ENCODE results near the gene ATAD3A. TPM values are rescaled to one million over a fixed set of nuclear protein-coding genes. Genes with fewer than 3 reads are reported as not detected.
"Not testable (repeated sequence)": the region's sequence is repeated elsewhere in the genome, so short reads cannot be mapped to it uniquely, and the experiment has no call there.

Gene ATAD3A
- total RNA-seq, result 18.3 TPM
- long read RNA-seq, transcript ATAD3A-203 (16 exons, 2,492 nt), result major isoform, 106 of 130 reads
- long read RNA-seq, partial matches to known transcripts, result 12 of 130 reads
- long read RNA-seq, other reads (novel, unspliced or antisense), result 12 of 130 reads

GRCh38 chr1:1511533-1512285, at the start of gene ATAD3A:
Gene ATAD3A, plus strand, starts transcription at chr1:1512162. Its CDS starts 107 bp downstream, at chr1:1512269.
- DNase-seq, result peak; percentile 100
- peak; percentile 97 for ATAC-seq
- intact Hi-C loops (cut with micrococcal nuclease), result no loop called here

DNA sequence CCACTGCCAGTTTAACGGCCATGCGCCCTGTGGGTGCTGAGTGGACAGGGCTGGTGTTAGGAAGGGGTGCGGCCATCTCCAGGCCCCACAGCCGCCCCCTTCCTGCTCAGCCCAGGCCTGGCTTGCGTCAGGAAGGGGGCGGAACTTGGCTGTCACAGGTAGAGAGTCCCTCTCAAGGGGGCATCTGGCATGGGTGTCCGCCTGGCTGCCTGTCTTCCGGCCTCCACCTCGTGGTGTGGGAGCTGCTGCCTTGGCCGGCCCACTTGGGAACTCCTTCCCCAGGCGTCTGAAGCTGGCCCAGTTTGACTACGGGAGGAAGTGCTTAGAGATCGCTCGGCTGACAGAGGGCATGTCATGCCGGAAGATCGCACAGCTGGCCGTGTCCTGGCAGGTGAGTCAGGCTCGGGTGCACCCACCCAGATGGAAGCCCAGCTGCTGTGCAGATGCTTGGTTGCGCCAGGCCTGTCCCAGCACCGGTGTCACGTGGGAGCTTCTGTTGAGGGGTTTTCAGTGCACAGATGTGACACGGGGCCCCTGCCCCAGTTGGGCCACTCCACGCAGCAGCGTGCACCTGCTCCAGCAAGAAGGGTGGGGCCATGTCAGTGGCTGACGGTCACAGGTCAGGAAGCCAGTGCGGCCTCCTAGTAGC, 49.5 kb upstream of the ATAD3A start:
- DNase-seq, result peak; percentile 52

GRCh38 chr1:1463312-1463711, 48.6 kb upstream of the ATAD3A start:
- DNase-seq, result no peak
- intact Hi-C loops (cut with micrococcal nuclease), result no loop called here
- ATAC-seq, result no peak

More for the DNA sequence above, 49.5 kb upstream of the ATAD3A start:
- ATAC-seq, result peak; percentile 76
- intact Hi-C loops (cut with micrococcal nuclease), result no loop called here

DNA sequence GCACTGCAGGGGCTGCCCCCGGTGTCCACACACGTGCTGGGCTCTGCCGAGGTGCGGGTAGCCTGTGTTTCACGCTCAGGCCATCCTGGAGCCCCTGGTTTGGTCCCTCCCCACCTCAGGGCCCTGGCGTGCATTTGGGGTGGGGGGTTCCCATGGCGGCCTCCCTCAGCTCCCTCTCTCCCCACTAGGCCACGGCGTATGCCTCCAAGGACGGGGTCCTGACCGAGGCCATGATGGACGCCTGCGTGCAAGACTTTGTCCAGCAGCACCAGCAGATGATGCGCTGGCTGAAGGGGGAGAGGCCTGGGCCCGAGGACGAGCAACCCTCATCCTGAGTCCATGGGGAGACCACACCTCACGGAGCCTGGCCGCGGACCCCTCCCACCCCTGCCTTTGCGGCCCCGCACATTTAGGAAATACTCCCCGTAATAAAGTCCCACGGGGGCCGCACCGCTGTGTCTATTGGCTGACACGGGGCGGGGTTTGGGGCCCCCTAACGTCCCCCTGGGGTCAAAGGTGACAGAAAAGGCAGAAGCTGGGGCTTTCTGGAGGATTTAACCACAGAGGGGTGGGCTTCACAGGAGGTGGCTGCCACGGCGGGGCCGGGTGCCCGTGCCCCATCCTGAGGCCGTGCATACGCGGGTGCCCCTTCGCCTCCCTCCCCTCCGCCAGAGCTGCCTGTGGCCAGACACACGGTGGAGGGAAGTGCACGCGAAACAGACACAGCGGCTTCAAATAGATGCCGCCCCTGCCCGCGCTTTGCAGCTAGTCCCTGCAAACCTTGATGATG, 43.6 kb upstream of the ATAD3A start:
- ATAC-seq; intact Hi-C loops (cut with micrococcal nuclease); DNase-seq: not testable (repeated sequence)

DNA sequence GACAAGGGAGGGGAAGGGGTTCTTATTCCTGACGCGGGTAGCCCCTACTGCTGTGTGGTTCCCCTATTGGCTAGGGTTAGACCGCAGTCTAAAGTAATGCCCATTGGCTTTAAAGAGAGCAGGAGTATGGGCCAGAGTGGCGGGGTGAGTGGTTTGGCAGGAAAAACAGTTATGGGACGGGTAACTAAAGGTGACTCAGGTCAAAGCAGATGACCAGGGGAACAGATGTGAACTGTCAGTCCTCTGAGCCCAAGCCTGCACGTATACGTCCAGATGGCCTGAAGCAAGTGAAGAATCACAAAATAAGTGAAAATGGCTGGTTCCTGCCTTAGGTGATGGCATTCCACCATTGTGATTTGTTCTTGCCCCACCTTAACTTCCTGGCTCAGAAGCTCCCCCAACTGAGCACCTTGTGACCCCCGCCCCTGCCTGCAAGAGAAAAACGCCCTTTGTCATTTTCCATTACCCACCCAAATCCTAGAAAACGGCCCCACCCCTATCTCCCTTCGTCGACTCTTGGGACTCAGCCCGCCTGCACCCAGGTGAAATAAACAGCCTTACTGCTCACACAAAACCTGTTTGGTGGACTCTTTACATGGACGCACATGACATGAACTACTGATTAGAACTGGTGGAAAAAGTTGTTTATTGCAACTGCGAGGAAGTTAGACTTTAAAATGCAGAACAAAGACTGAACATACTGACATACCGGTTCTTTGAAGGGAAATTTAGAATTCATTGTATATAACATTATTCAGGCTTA, 41.2 kb upstream of the ATAD3A start:
- intact Hi-C loops (cut with micrococcal nuclease), result no loop called here
- ATAC-seq (peak; percentile 7), DNase-seq (no peak)

DNA sequence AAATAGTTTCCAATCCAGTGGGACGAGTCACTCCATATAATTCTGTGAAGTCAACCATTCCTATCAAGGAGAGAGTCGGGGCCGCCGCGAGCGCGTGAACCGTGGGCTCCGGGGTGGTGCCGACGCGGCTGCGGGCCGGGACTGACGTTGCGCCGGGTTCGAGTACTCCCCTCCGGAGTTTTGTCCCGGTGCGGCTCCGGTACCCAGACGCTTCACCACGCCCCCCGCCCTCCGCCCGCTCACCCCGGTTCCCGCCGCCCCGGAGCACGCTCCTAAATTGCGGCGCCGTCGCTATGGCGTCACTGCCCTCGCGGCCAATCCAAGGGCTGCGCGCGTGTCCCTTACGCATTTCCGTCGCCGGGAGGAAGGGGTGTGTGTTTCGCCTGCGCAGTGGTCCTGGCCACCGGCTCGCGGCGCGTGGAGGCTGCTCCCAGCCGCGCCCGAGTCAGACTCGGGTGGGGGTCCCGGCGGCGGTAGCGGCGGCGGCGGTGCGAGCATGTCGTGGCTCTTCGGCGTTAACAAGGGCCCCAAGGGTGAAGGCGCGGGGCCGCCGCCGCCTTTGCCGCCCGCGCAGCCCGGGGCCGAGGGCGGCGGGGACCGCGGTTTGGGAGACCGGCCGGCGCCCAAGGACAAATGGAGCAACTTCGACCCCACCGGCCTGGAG, 40.4 kb upstream of the ATAD3A start, which contains the start of gene ATAD3B:
Gene ATAD3B (plus strand): TSS at position 377 of the 664 bp plus-strand sequence. CDS start 120 bp downstream, at position 497.
- ATAC-seq (peak; percentile 99), DNase-seq (peak; percentile 97)
- intact Hi-C loops (cut with micrococcal nuclease), result no loop called here

GRCh38 chr1:1472053-1472876, 39.7 kb upstream of the ATAD3A start:
- DNase-seq; intact Hi-C loops (cut with micrococcal nuclease); ATAC-seq: not testable (repeated sequence)

DNA sequence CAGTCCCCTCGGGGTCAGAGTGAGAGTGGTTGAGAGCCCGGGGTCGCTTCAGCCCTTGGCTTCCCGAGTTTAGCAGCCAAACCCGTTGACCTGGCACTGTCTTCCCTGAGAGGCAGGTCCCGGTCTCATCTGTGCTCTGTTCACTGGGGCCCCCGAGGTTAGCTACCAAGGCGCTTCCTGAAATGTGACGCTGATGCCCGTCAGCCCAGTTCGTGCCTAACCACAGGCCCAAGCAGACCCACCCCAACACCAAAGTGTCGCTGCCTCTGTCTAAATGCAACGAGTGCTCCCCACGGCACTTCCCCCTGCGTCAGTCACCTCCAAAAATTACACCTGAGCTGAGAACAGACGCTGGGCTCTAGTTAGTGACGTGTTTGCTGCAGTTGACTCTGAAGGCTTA, 36.0 kb upstream of the ATAD3A start:
- intact Hi-C loops (cut with micrococcal nuclease); ATAC-seq; DNase-seq: not testable (repeated sequence)

- DNase-seq (no peak), ATAC-seq (no peak)
- intact Hi-C loops (cut with micrococcal nuclease), result no loop called here
Measured at GRCh38 chr1:1477206-1477605, 34.8 kb upstream of the ATAD3A start.

DNA sequence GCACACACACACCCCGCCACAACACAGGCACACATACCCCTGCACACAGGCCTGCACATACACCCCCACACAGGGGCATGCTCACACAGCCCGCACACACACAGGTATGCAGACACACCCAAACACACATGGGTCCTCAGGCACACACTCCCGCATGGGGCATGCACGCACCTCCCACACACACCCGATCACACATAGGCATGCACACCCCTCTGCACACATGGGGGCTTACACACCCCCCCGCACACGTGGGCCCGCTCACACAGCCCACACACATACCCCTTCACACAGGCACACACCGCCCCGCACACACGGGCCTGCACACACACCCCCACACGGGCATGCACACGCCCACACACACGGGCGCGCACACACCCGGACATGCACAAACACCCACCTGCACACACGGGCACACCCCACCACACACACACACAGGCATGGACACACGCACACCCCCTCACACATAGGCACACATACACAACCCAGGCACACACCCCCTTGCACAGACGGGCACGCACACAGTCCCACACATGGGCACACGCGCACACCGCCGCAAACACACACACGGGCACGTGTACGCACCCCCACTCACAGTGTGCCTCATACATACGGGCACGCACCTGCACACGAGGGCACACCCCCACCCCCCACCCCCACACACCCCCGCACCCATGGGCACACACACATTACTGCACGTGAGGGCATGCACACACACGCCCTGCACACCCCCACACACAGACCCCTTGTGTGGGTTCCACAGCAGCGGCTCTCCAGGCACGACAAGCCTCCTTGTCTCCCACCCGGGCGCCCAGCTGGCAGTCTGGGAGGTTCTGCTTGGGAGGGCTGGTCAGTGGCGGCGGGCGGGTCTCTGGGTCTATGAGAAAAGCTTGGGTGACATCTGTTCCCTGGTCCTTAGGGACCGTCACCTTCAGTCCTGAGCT, 32.1 kb upstream of the ATAD3A start:
- intact Hi-C loops (cut with micrococcal nuclease), result no loop called here
- ATAC-seq (no peak), DNase-seq (no peak)

GRCh38 chr1:1480488-1480867, 31.5 kb upstream of the ATAD3A start:
- DNase-seq; ATAC-seq; intact Hi-C loops (cut with micrococcal nuclease): not testable (repeated sequence)

GRCh38 chr1:1481811-1482210, 30.2 kb upstream of the ATAD3A start:
- intact Hi-C loops (cut with micrococcal nuclease); DNase-seq; ATAC-seq: not testable (repeated sequence)

- no peak for DNase-seq
- no peak for ATAC-seq
- intact Hi-C loops (cut with micrococcal nuclease), result no loop called here
Measured at GRCh38 chr1:1482856-1483255, 29.1 kb upstream of the ATAD3A start.

DNA sequence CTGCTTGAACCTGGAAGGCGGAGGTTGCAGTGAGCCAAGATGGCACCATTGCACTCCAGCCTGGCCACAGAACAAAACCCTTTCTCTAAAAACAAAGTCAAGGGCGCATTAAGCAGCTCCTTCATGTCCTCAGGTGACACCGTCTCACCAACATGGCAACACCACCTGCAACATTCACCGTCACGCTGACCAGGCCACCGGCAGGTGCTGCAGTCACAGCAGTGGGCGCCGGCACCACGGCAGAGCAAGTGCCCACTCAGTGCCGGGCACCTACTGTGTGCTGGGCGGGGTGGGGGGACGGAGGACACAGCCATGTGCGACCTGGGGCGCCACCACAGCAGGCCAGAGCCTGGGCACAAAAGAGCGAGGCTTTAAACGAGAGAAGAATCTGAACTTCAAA, 28.2 kb upstream of the ATAD3A start:
- intact Hi-C loops (cut with micrococcal nuclease), result no loop called here
- DNase-seq, result no peak
- no peak for ATAC-seq

- ATAC-seq; DNase-seq; intact Hi-C loops (cut with micrococcal nuclease): not testable (repeated sequence)
Measured at GRCh38 chr1:1484976-1485750, 26.8 kb upstream of the ATAD3A start.

All from left ventricle myocardium superior (tissue), 1 donor.